NCI-H345 treated with DMSO at 0.1 percent for 48 hours (cell line): Measurements from ENCODE around the gene BICC1.

Experiments
- DNase-seq: peaks from one replicate; lab custom pipeline; 2025; ENCODE audit not compliant: unreplicated experiment; lab: John Stamatoyannopoulos, UW

The BICC1 gene

GRCh38 chr10:58810751-58811150 is 298.1 kb downstream of the BICC1 start:
- DNase-seq: no peak

GRCh38 chr10:58813573-58813972 is 300.9 kb downstream of the BICC1 start:
- DNase-seq: no peak

- no peak for DNase-seq
Measured at GRCh38 chr10:58817201-58817846, 304.7 kb downstream of the BICC1 start.

- DNase-seq: no peak
Measured at GRCh38 chr10:58818900-58819299, 306.2 kb downstream of the BICC1 start.

GRCh38 chr10:58820386-58820785 is 307.7 kb downstream of the BICC1 start:
- no peak for DNase-seq

- no peak for DNase-seq
Measured at GRCh38 chr10:58820861-58821751, 308.4 kb downstream of the BICC1 start.

GRCh38 chr10:58821752-58822056 is 309.0 kb downstream of the BICC1 start:
- no peak for DNase-seq

GRCh38 chr10:58823983-58824382 is 311.3 kb downstream of the BICC1 start:
- no peak for DNase-seq

GRCh38 chr10:58824396-58824795 is 311.7 kb downstream of the BICC1 start:
- no peak for DNase-seq

- no peak for DNase-seq
Measured at GRCh38 chr10:58826694-58827093, 314.0 kb downstream of the BICC1 start.

GRCh38 chr10:58827381-58827780 is 314.7 kb downstream of the BICC1 start:
- DNase-seq: no peak

- DNase-seq: no peak
Measured at GRCh38 chr10:58829839-58830238, 317.2 kb downstream of the BICC1 start.

- no peak for DNase-seq
Measured at GRCh38 chr10:58830697-58831096, 318.0 kb downstream of the BICC1 start.

- DNase-seq: no peak
Measured at GRCh38 chr10:58833771-58834561, 321.3 kb downstream of the BICC1 start.

GRCh38 chr10:58836176-58836700 is 323.6 kb downstream of the BICC1 start:
- DNase-seq: no peak

- DNase-seq: no peak
Measured at GRCh38 chr10:58836991-58837575, 324.4 kb downstream of the BICC1 start.

GRCh38 chr10:58837826-58838225 is 325.2 kb downstream of the BICC1 start:
- no peak for DNase-seq

- DNase-seq: no peak
Measured at GRCh38 chr10:58838561-58839208, 326.0 kb downstream of the BICC1 start.

- DNase-seq: no peak
Measured at GRCh38 chr10:58839771-58840170, 327.1 kb downstream of the BICC1 start.

GRCh38 chr10:58840840-58841435 is 328.3 kb downstream of the BICC1 start:
- DNase-seq: no peak
